GM18508 (cell line): Measurements from ENCODE around the gene ATP2A3.
"Not testable (repeated sequence)": the region's sequence is repeated elsewhere in the genome, so short reads cannot be mapped to it uniquely, and the experiment has no call there.

Experiments
- ATAC-seq: cut with Tn5 transposase; IDR thresholded peaks from one replicate; pipeline ENCODE4 v1.9.1; 2021; ENCODE audit warnings: moderate number of reproducible peaks; ENCODE audit not compliant: insufficient read depth, unreplicated experiment

The ATP2A3 gene

DNA sequence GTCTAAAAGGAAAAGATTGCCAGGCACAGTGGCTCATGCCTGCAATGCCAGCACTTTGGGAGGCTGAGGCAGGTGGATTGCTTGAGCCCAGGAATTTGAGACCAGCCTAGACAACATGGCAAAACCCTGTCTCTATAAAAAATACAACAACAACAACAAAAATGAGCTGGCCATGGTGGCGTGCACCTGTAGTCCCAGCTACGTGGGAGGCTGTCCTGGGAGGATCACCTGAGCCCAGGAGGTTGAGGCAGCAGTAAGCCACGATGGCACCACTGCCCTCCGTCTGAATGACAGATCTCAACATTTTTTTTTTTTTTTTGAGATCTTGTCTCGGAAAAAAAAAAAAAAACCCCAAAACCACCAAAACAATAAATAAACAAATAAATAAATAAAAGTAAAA is 28.1 kb upstream of the ATP2A3 start:
- ATAC-seq = no peak

DNA sequence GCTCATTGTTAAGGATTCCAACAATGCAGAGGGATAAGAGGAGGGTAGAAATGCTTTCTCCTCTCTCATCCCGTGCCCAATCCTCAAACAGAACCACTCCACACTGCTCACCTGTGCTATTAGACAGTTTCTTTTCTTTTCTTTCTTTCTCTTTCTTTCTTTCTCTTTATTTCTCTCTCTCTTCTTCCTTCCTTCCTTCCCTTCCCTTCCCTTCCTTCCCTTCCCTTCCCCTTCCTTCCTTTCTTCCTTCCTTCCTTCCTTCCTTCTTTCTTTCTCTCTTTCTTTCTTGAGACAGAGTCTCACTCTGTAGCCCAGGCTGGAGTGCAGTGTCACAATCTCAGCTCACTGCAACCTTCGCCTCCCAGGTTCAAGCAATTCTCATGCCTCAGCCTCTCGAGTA is 27.5 kb upstream of the ATP2A3 start:
- ATAC-seq = not testable (repeated sequence)

DNA sequence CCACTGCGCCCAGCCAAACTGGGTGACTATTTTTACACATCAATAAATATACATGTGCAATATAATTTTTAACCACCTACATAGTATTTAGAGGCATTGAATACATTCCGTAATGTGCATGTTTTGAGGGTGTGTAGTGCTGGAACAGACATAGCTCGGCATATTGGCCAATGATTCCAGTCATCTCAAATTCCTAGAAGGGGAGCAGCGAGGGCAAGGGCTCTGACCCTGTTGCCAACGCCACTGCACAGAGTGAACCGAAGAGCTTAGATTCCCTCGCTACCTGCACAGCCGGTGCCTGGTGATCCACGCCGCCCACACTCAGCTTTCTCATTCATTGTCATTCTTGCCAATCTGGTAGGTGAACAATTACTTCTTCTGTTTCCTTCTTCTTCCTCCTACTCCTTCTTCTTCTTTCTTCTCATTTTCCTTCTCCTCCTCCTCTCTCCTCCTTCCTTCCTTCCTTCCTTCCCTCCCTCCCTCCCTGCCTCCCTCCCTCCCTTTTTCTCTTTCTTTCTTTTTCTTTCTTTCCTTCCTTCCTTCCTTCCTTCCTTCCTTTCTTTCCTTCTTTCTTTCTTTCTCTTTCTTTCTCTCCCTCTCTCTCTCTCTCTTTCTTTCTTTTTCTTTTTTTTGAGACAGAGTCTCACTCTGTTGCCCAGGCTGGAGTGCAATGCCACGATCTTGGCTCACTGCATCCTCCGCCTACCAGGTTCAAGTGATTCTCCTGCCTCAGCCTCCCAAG is 26.3 kb upstream of the ATP2A3 start:
- no peak for ATAC-seq

DNA sequence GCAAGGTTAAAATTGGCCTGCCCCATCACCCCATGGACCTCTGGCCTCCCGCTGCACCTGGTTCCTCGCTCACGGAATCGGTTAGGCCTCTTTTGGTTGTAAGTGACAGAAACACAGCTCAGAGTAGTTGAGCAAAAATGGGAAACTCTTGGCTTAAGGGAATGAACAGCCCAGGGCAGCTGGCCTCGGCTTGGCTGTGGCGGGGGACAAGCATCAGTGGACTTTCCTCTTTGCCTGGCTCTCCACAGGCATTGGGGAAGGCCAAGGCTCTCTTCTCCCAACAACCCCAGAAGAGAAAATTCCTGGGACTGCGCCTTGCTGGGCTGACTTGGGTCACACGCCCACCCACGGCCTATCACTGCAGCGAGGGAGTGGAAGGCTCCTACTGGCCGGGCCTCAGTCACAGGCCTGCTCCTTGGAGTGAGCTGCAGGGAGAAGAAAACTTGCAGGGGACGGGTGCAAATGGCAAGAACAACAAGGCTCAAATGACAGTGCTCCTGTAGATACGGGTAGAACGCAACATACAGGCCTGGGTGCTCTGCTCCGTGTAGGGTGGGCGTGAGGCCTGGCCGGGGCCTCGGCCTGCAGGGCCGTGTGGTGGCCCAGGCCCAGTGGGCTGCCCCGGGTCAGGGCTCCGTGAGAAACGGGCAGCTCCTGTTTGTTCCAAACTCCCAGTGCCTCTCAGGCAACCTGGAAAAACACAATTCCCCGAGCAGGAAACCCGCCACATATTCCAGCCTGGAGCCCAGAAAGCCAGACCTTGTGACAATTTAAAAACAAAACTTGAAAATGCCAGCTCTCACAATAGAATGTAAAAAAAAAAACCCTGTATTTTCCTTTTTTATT is 25.0 kb upstream of the ATP2A3 start:
- no peak for ATAC-seq

DNA sequence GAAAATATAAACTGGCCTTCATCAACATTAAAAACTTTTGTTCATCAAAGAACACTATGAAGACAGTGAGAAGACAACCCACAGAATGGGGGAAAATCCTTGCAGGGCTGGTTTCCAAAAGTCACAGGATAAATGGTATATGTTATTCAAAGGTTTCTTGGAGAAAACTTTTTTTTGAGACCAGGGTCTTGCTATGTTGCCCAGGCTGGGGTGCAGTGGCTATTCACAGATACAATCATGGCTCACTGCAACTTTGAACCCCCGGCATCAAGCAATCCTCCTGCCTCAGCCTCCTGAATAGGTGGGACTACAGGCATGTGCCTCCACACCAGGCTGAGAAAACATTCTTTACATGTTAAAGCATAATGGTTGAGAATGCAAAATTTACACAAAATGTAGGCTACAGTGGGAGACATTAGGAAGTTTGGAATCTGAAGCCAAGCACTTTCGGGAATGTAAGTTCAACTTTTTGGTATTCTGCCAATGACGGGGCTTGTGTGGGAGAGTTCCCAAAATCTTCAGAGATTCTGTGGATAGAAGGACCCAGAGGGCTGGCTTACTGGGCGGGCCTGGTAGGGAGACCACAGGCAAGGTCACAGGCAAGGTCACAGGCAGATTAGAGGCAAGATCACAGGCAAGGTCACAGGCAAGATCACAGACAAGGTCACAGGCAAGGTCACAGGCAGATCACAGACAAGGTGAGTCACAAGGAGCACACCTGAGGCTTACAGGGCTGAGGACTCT is 24.2 kb upstream of the ATP2A3 start:
- ATAC-seq = no peak

- no peak for ATAC-seq
These were observed 22.7 kb upstream of the ATP2A3 start for GRCh38 chr17:3986939-3987335.

DNA sequence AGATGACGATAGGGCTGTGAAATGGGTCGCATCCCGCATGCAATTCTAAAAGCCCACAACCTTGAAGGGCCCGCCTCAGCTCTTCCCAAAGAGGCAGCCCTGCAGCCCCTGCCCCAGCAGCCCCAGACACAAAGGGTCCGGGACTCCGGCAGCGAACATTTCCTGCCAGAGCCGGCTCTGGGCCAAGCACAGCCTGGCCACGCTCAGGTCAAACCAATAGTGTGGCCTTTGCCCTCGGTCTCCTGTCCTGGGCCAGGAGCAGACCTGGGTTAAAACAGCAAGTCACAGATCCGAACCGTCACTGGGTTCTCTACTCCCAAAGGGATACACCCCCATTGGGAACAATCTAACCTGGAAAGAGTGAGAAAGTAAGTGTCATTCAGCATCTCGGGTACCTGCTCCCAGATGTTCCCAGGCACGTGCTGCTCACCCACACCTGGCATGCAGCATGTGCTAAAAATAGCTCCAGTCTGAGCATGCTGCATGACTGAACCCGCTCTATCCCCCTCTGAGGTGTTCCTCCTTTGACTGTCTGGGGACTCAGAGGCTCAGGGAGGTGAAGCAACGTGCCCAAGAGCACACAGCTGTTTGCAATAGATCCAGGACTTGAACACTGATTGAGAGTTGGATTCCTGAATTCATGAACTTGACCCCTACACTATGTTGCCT is 22.2 kb upstream of the ATP2A3 start:
- no peak for ATAC-seq

- no peak for ATAC-seq
These were observed 21.6 kb upstream of the ATP2A3 start for GRCh38 chr17:3985846-3986245.

DNA sequence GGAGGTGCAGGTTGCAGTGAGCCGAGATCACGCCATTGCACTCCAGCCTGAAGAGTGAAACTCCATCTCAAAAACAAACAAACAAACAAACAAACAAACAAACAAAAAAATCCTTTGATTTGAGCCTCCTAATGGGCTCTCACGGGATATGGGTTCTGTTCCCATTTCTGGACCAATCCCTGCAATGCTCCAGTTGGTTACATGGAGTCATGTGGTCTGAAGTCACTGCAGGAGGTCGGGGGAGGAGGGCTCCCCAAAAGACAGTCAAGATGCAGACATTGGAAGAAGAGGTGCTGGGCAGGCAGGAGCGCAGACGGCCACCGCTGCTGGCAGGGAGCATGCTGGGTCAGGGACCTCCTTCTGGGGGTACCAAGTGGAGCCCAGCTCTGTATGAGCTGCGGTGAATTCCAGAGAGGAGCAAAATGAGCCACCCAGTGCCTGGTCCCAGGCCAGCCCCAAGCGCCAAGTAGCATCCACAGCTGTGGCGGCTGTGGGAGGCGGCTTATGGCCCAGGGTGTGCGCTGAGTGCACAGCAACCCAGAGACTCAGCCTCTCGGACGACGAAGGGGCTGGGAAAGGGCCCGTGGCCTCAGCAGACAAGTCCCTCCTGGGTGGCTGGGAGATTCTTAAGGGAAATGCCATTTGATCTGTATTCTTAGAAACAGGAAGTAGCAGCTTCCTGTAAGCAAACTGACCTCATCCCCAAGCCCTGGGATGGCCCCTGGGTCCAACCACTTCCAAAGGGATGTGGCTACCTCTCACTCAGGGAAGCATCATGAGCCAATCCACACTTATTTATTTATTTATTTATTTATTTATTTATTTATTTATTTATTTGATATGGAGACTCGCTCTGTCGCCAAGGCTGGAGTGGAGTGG is 19.6 kb upstream of the ATP2A3 start:
- ATAC-seq = no peak

DNA sequence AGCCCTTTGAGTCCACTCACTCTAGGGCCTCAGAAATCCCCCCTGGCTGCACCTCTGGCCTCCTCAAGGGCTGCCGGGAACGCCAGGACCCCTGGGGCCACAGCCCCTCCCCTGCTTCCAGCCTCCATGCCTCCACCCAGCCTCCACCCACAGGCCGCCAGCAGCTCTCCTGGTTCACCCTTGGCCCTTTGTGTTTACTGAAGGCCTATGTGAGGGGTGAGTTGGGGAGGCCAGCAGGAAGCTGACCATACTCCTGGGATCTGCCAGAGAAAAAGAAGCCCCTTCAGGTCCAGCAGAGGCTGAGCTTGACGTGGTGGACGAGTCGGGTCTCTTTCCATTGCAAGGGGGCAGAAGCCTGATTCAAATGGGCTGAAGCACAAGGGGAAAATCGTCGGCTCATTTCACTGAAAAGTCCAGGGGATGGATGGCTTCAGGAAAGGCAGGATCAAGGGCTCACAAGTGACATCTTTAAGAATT is 18.3 kb upstream of the ATP2A3 start:
- ATAC-seq = no peak

DNA sequence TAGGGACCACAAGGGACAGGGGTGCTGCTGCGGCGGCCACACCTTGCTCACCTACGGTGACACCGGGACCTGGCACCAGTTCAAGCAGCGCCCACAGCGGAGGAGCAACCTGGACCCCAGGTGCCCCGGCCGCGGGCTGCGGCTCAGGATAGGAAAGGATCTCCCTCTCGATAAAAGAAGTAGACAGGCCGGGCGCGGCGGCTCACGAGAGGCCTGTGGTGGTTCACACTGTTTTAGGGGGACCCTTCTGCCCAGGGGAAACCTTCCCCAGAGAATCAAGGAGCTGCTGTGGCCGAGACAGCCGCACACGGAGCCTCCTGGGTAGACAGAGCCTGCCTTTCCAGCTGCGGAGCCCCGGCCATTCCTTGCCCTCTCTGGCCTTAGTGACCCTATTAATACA is 17.9 kb upstream of the ATP2A3 start:
- ATAC-seq = no peak

DNA sequence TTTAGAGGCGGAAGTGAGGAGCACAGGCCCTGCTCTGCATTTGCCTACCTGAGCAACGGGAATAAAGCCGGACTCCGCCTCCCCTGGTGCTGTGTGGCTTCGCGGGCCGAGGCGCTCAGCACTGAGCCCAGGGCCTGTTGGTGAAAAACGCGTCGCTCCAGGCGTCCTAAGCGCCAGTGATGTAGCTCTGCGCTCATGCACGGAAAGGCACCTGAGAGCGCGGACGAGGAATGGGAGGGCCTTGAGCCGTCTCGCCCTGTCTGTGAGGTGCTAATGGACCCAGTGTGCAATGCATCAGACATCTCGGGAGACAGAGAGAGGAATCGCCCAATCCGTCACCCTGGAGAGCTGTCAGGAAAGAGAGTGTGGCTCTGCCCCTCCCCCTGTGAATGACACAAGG is 17.2 kb upstream of the ATP2A3 start:
- no peak for ATAC-seq

- no peak for ATAC-seq
These were observed 16.3 kb upstream of the ATP2A3 start for GRCh38 chr17:3980381-3981014.

DNA sequence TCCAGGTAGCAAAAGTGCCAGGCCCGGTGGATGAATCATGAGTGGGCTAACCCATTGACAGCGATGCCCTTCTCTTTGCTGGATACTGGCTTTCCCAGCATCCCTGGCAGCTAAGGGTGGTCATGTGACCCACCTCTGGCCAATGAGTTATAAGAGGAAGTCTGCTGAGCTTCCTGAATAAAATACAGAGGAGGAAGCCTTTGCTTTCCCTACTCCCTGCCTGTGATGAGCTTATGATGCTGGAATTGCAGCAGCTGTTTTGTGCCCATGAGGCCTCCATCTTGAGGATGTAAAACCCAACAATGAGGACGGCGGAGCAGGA is 15.0 kb upstream of the ATP2A3 start:
- ATAC-seq = no peak

- no peak for ATAC-seq
These were observed 14.4 kb upstream of the ATP2A3 start for GRCh38 chr17:3978421-3979289.

DNA sequence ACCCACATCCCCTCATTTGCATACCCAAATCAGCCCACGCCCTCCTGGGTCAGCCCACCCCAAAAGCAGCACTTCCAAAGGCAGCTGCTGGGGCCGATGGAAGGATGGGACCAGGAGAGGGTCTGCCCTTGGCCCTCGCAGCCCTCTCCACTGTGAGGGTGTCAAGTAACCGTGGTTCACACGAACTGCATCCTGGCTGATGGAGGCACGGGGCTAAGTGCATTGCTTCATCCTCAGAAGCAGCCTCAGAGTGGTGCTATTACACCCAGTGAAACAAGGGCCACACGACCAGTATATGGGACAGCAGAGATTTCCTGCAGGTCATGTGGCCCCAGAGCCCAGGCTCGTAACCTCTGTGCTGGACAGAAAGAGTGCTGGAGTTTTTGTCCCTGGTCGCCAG is 13.2 kb upstream of the ATP2A3 start:
- no peak for ATAC-seq

DNA sequence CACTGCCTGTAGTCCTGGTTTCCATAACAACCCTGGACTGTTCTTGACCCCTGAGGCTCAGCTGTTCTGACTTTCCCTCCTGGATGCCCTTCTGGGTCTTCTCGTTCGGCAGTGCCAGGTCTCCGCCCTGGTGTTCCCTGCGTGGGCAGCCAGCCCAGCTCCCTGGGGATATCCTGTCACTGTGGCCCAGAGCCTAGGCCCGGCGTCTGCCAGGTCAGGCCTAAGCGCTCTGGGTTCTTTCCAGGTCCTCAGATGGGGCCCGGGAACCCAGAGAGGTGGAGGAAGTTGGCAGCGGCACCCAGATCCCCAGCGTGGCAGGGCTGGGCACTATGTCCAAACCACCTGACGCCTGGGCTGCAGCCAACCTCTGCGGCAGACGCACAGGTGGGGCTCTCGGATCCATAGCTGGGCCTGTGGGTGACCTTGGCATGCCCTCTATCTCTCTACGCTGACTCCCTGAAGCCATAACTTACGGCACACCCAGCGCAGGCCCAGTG is 12.5 kb upstream of the ATP2A3 start:
- no peak for ATAC-seq

- no peak for ATAC-seq
These were observed 10.7 kb upstream of the ATP2A3 start for GRCh38 chr17:3974980-3975379.
